Anterior cingulate cortex (tissue), 58 donors: ENCODE measurements around the gene EEPD1.

Experiments used
- DNase-seq, 58 donors: peaks; one replicate each; lab custom pipeline; 2025; lab: John Stamatoyannopoulos, UW

The EEPD1 gene

DNA sequence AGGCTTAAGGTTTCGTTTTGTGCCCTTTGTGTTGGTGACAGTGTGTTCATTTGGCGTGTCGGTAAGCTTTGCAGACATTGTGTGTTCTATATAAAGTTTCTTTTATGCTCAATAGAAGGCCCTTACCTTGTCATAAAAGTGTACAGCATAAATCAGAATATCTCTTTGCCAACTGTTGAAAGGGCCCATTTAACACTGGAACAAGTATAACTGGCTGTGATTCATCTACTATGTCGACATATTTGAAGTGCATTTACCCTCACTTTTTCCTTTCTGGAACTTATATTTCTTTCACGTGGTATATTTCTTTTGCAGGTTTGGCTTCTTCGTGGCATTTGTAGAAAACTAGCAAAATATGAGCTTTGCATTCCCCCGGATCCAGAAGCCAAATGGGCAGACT, 32.7 kb downstream of the EEPD1 start:
- DNase-seq = no peak

DNA sequence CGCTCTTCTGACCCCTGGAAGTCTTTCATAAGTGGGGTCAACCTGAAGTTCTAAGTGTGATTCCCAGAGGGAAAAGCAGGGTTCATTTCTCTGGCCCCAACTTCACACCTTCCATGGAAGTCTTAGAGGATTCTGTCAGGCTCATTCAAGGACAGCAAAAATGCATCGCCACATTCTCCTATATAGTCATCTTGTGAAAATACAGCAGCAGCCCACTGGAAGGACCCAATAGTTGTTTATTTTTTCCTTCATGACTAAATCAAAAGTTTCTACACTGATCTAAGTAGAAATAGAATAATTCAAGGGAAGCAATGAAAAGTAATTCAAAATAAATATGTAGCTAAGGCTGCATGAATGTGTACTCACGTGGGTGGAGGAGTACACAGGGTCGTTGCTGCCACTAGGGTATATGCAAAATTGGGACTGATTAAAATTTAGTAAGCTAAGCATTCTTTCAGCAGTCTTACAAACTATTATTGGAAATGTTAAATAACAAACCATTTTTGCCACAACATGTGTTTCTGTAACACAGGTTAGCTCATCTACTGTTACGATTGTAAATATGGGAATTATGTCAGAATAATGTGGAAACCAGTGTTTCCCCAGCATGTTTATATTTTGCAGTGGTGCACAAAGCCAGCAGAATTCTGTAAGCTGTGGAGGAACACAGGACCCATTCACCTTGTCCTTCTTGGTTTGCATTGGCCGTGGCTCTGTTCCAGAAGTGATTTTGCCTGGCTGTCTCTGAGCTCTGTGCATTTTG, 33.5 kb downstream of the EEPD1 start:
- peak in 1 of 58 donors; percentile 15 for DNase-seq

DNA sequence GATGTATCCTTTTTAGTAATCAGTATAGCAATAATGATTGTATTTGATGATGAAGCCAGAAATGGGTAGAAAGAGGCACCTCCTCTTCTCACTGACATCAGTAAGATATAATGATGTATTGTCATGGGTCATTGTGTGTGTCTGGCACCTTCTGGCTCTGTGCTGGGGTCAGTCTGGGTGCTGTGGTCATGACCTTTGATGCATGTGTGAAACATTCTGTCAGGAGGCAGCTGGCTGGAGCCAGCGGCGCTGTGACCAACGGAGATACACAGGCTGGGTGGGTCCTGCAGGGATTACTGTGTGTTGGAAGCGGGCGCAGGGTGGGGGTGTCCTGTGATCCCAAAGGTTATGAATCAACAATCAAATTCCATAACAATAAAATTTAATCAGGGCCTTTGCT, 35.2 kb downstream of the EEPD1 start:
- peak in 30 of 58 donors; percentile 4 to 78 (median 47) for DNase-seq

DNA sequence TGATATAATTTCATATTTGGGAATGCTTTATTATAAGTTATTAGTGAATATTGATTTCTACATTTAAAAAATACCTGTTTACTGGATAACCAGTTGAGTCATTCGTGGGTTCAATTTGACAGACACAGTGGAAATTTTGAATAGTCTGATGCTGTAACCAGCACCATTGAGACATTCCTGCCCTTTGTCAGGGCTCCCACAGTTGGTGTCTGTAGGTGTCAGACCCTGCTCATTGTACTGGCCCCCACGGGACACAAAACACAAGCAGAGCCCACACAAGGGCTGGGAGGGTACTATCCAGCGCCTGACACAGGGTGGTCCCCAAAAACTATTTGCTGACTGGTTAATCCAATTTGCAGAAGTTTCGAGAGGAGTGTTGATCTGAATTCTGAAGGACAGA, 35.9 kb downstream of the EEPD1 start:
- DNase-seq = no peak

DNA sequence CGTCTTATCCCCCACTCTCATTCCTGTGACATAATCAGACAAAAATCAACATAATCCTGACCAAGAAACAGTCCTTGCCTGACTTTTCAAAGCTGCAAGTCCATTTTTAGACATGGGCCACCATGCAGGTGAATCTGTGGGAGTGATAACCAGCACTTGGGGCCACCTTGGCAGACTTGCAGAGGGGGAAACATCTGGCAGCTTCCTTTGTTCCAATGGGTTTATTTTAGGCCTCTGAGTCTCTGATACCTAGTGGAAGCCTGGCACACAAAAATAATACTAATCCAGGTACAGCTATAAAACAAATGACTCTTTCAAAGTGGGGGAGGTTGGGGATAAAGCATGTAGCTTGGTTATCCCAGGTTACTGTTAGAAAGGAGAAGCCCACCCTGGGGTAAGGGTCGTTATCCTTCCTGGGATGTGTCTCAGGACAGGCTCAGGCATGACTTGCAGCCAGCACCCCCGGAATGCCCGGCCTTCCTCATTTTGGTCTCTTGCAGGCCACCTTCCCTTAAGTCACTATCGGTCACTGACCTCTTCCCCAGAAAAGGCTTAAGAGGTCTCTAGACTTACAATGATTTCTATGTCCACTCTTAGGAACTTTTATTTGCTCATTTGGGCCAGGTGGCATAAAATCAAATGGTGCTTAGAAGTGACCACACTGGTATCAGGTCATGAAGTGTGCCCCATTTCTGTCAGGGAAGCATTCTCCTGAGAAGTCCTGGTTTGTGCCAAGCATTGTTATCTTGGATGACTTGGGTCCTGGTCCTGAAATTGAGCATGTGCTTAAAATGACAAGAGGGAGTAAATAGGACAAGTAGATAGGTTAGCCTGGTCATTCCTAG, 37.6 kb downstream of the EEPD1 start:
- no peak for DNase-seq

DNA sequence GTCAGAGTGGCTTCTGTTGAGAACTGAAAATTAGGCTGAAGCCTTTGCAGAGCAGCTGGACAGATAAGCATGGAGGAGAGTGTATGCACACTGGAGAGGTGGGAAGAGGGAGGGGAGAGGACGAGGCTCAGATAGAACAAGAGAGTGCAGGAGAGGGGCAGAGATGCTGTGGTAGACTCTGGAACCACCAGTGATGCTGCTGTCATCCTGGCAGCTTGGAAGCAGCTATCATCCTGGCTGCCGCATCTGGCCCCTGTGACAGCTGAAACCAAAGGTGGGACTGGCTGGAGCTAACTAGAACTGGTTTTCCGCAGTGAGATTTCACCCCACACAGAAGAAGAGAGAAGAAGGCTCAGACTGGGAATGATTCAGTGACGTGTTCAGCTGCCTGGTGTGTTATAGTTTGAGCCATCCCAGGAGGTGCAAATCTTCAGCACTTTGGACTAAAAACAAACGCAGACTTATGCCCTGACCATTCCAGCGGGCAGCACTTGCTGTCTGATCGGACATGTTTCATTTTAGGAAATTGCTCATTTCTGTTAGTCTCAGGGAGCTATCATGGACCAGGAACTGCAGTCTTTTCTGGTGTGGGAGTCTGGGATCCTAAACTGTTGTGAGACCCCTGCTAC, 38.4 kb downstream of the EEPD1 start:
- no peak for DNase-seq

DNA sequence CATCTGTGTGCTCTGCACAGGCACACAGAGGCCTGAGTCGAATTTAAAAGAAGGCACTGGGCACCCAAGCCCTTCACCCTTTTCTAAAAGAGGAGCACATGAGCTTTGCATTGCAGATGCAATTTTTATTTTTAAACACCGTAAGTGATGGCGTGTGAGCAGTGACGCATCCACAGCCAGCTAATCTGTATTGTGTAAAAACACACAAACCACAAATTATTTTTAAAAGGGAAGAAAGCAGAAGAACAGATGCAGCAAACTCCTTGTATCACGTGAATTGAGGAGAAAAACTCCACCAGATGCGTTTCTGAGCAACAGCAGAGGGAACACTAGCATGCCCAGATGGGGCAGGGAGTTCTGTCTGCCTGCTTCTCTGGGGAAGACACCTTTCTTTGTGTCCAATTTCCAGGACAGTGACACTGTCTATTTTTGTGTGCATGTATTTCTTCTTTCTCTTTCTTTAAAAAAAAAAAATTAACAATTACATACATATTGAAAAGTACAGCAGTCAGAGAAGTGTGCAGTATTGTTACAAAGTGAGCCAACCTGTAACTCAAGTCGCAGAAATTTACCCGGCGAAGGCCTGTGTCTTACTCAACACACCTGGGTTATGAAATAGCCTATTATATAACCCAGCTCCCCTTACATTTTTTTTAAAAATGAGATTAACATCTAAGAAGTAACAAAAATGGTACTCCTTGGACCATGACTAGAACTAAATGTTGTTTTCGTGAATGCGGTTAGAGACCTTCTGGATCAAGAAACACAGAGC, 39.2 kb downstream of the EEPD1 start:
- DNase-seq = peak in 10 of 58 donors; percentile 10 to 47 (median 28)

DNA sequence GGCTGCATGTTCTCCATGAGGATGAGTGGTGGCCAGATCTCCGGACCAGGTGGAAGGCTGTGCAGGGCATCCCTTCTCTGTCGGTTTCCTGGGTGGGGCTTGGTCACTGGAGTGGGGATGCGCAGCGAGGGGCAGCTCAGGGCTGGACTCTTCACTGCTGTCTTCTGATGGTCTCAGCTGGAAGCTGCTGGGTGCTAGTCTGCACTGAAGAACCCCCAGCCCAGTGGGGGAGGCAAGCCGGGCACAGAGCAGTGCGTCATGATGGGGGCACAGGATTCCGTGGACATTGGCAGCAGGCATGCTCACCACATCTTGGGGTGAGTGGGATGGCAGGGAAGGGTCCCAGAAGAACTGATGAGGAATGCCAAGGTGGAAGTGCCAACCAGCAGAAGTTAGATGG, 39.8 kb downstream of the EEPD1 start:
- DNase-seq = no peak

DNA sequence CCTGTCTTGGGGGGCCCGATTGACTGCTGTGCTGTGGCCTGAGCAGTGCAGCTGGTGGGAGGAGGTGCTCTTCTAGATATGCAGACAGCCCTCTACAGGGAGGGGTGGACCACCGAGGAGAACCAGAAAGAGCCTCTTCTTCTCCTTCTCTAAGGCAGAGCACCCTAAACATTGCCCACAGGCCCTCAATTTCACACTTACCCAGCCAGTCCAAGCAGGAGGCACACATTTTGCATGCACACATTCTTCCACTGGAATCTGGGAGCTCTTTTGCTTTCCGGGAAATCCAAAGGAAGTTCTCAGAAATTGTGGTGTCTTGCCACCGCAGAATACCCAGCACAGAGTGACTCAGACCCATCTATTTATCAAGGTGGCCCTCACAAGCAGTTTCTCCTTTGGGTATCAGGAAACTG, 45.8 kb downstream of the EEPD1 start:
- DNase-seq = no peak

DNA sequence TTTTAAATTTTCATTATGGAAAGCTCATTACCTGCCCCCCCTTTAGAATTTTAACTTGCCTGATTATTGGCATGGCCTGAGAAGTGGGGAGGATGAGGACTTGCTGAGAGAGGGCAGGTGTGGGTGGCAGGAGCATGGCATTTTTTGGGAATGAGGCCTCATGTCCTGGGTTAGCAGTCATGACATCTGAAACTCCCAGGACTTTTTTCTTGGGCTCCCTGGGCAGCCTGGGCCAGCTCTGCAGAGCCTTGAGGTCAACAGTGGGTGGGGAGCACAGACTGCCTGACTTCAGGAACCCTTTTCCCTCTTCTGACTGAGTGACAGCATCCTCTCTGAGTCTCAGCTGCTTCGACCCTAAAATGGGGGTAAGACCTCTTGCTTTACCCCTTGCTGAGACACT, 46.3 kb downstream of the EEPD1 start:
- DNase-seq = no peak

DNA sequence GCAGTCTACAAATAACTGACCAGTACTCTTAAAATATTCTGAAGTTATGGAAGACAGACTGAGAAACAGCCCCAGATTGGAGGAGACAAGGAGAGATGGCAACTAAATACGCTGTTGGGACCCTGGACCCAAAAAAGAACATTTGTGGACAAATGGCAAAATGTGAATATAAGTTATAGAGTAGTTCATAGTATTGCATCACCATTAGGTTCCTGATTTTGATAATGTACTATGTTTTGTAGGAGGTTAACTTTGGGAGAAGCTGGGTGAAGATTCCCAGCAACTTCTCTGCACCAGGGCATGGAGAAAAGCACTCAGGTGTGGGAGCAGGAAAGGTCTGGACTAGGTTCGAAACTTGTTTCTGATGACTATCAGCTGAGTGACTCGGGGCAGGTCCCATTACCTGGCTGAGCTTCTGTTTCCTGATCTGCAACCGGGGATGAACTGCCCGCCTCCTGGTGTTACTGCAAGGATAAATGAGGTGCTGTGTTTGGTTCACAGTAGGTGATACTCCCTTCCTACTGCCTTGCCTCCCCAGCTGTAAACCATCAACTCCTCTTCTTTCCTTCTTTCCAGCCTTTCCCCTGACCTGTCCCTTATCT, 48.2 kb downstream of the EEPD1 start:
- no peak for DNase-seq

DNA sequence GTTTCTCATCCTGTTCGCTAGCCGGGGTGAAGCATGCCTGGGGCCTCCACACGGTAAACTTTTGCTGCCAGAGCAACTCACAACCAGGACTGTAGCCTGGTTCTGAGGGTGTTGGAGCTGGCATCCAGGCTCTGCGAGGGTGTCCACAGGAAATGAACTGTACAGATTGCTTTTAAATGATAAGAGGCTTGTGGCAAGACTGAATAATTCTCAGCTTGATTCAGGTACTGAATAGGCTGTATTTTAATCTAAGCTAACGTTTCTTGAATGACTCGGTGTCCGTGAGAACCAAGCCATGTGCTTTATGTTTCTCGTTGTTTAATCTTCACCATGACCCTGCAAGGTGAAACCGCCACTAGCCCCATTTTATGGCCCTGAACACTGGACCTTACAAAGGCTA, 49.3 kb downstream of the EEPD1 start:
- no peak for DNase-seq

DNA sequence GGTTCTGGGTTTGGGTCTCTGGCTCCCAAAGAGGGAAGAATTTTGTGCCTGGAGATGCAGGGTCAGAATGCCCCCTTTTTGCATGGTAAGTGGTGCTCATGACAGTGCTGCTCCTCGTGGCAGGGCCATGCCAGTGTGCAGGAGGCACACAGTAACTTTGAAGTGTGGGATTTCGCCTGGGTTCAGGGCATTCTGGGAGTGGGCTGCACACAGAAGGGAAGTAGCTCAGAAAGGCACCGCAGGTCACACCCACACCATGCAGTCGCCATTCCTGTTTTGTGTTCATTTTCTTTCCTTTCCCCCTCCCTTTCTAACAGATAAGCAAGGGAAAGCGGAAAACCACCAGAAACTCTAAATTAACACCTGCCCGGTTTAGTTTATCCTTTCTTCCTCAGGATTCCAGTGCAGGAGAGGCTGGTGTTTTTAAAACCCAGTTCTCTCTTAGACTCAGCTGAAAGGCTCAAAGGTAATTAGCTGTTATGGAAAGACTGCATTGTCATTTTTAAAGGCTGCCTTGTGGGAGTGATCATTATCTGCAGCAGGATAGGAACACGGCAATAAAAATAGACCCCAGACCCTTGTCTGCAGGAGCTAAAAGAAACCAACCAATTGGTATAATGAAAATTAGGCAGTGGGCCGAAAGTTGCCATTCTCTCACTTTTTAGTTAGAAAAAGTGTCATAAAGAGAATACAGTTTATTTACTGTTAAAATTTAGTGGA, 50.2 kb downstream of the EEPD1 start:
- no peak for DNase-seq

DNA sequence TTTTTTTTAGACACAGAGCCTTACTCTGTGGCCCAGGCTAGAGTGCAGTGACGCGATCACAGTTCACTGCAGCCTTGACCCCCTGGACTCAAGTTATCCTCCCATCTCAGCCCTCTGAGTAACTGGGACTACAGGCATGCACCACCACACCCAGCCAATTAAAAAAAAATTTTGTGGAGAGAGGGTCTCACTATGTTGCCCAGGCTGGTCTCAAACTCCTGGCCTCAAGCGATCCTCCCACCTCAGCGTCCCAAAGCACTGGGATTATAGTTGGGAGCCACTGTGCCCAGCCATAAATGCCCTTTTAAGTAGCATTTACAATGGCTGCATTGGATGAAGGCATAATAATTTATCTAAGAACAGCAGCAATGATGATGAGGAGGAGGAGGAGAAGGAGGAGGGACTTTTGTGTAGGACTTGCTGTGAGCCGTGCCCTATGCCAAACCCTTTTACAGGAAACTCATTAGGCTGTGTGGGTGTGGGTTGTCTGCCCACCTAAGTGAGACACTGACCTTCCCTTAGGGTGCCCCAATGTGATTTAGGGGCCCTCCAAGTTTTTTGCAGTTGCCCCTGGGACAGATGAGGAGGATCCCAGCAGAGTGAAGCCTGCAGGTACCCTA, 51.1 kb downstream of the EEPD1 start:
- no peak for DNase-seq

DNA sequence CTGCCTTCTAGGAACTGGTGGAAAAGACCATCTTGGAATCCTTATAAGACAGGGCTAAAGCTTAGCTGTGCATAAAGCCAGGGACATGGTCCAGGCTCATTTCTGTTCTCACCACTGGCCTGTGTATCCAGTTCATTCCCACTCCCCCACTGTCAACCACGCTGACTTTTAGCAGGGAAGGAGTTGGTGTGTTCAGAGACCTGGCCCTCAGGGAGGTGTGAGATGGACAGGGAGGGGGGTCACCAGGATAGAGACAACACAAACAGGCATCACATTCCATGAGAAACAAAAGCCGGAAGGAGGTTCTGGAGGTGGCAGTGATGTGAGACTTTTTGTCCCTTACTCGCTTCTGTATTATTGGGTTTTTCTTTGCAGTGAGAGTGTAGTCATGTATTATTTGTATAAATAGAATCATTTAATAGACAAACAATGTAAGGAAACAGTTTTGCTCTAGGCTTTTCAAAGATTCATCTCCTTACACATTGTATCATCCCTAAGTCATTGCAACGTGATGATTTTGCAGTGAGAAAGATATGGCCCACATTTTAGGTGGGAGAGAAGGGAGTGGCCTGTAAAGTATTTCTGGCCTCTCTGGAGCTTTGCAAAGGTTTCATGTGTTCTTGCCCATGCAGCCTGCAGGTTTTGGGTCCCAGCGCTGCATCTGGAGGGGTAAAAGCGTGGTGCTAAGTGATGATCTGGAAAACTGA, 52.0 kb downstream of the EEPD1 start:
- no peak for DNase-seq

DNA sequence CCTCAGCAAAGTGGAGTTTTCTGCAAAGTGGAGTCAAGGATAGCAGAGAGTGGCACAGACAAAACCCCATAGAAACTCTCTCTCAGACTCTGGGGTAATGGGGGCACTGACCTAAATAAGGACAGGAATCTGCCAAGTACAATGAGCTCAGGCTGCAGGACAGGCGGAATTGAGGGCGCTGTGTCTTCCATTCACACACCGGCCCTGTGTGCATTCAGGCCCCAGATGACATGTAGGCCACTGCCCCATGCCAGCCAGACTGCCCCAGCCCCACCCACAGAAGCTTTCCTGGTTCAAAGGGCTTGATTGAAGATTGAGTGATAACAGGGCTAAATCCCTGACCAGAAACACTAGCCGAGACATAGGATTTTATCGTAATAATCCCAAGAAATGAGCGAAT, 52.7 kb downstream of the EEPD1 start:
- peak in 7 of 58 donors; percentile 17 to 35 (median 25) for DNase-seq

DNA sequence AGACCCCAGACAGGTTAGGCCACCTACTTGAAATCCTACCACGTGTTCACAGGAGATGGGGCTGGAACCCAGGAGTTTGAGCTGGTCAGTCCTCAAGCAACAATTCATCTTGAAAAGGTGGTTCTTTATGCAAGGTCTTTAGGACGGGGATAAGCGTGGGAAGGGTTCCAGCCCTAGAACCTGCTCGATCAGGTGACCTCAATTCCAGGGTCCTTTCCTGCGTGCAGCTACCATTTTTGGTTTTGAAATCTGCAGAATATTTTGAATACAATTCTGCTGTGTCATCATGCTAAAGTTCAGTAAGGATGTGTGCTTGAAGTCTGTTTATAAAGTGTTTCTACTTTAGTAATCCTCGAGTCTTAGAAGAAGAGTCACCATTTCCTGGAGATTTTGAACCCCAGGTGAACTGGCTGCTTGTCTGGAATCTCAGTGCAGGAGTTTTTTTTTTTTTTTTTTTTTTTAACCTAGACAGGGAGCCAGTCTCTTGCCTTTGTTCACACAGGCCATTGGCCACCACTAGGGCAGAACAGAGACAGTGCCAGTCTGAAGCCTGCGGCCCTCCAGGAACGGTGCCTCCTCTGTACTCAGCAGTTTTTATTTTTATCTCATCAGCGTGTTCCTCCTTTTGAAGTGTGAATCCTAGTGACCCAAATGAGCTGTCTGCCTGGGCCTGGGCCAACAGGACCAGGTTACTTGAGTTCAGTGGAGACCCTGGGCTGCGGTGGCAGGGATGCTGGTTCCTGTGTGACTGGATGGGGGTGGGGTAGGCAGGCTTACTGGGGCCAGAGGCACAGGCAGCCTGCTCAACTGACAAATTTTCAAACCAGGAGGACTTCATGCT, 54.6 kb downstream of the EEPD1 start:
- peak in 42 of 58 donors; percentile 14 to 69 (median 36) for DNase-seq
